Effector CD8-positive, alpha-beta T cell (primary cell): ENCODE data around the gene CST5.
"Not testable (repeated sequence)": the region's sequence is repeated elsewhere in the genome, so short reads cannot be mapped to it uniquely, and the experiment has no call there.

ENCODE experiments used
- DNase-seq: peaks from one replicate; lab custom pipeline; 2025; lab: John Stamatoyannopoulos, UW

Gene CST5

DNA sequence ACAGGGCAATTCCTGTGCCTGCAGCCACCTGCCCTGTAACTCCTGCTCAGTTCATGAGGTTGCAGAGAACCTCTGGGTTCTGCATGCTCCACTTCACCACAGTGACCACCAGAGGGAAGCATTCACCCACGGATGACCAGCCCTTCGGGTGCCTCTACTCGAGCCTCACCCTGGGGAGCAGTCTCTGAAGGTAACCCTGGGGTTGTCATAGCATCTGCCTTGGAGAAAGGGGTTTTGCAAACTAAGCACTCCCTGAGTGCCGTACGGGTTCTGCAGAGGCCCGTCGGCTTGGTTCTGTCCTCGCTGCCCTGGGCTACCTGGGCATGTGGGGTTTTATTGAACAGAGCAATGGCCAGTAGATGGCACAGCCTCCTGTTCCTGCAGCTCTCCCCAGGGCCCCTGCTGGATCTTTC is 10.2 kb upstream of the CST5 start:
- DNase-seq, result peak; percentile 51

DNA sequence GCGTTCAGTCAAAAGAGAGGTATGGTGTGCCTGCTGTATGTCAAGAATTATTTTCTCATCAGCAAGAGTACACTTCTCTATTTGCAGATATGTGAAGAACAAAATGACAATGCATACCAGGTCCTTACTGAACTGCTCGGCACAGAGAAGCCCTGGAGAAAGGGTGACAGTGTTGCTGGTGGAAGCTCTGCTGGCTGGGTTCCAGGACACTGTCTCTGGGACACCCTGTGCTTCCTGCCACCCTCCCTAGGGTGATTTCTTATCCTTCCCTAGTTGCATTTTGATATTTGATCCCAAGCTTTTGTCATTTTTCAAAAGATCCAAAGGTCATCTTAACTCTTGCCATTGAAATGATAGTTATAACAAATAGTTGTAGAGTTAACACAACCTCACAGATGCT is 8.3 kb upstream of the CST5 start:
- DNase-seq, result no peak

DNA sequence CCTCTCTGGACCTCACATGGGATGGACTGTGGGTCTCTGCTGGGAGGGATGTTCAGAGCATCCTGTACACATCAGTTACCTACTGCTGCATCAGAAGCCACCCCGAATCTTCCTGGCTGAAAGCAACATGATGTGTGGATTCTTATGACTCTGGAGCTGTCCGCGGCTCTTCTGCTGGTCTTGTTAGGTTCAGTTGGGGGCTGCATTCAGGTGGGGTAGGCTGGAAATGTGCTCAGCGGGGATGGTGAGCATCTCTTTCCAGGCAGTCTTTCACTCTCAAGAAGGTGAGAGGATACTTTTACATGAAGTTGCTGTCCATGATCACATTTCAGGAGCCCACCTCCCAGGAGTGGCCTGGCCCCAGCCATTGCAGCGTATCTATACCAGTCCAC is 5.2 kb upstream of the CST5 start:
- DNase-seq, result no peak

DNA sequence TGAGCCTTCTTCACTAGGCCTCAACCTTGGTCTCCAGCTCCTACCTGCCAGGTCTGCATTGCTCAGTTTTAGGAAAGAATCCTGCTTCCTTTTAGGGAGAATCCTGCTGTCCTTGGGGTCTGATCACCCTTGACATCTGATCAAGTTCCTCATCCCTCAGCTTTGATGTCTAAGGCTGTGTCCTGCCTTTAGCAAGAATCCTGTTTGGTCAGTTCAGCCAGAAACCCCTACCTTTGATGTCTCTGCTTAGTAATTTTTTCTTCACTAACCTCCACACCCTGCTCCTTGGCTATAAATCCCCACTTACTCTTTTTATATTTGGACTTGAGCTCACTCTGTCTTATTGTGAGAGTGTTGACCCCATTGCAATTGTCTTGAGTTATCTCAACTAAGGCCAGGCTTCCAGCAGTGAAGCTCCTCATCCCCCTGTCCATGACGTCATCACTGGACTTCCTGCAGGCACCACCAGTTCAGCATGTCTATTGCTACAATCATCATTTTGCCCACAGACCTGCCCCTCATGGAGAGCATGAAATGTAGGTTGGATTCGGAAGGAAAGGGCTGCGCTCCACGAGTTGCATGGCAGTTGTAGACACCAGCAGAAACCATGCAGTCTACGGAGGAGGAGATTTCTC is 4.7 kb upstream of the CST5 start:
- no peak for DNase-seq

DNA sequence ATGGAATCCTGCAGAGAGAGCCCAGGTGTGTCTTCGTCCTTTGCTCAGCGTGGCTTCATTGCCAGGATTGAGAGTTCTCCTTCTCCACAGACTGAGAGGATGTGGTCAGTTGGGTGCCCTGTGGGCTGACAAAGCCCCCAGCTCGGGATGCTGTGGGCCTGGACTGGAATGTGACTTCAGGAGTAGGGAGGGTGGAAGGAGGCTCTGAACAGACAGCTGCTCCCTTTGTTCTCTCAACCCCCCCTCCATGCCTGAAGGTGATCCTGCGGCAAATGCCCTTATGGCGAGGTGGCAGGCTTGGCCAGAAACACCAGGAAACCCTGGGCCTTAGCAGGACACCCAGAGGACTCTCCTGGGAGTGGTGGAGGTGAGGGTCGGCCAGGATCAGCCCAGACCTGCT is 1.8 kb upstream of the CST5 start:
- DNase-seq, result no peak

DNA sequence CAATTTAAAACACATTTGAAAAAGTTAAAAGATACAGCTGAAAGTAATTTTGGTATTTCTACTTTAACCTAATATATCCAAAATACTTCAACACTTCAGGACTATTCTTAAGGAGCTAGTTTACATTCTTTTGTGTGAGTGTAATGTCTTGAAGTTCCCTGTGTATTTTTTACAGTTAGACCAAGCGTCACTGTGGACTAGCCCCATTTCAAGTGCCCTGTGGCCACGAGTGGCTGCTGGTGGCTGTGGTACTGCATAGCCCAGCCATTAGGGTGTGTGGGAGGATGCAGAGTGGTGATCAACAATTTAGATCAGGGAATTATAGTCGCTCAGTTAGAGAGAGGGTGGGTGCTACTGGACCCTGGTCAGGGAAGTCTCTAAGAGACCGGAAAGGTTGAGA is 869 bp upstream of the CST5 start:
- DNase-seq, result no peak

DNA sequence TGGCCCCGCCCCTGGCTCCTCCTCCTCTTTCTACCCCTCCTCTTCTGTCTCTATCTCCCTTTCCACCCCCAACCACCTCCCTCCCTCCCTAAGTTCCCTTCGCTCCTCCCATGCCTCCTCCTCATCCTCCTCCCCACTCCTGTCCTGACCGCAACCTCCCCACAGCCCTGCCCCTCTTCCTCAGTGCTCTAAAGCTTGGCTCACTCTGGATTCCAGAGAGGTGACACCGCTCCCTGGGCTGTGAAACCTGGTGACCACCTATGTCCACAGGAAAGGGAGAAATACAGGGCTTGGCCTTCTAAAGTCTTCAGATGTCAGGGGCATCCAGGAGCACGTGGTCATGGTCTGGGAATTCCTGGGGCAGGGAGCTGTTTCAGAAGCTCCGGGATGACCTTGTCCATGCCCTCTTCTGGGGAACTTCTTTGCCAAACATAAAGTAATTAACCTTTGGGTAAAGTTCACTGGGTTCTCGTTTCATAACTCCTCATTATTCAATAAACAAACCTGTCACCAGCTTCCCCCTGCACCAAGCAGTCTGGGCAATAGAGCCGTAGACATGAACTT is 345 bp upstream of the CST5 start:
- no peak for DNase-seq

DNA sequence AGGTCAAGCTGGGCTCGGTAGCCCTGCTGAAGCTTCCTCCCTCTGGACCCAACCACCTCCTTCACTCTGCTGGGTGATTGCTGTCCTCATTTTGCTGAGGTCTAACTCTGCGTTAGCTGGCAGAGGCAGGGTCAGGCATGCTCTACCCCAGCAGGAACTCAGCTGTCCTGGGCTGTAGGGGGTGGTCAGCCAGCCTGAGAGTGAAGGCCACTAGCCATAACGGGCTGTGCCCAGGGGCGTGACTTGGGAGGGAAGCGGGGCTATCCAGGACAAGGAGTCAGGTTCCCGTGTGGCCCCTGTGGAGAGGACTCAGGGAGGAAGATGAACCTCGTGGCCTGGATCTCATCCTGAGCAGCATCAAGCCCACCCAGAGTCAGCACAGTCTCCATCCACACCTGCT is 761 bp downstream of the CST5 start:
- no peak for DNase-seq

DNA sequence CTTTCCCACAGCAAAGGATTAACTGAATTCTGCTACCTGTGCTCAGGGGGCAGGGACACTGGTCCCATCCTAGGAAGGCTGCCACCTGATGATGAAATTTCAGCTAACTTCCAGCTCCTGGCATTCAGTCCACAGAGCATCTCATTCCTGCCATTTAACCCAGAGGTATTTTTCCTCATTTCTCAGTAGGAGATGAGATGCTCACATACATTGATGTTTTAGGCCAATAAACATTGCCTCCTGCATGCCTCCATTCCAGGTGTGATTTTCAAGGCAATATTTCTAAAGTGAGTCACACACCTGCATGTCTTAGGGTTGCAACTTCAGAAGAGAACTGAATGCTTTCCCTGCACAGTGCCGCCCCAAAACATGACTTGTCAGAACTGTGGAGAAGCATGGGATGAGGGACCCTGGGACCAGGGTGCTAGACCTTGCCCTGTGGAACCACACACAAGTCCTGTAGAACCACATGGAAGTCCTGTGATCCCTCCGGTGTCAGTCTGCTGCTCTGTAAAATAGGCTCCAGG is 1.5 kb downstream of the CST5 start:
- DNase-seq, result not testable (repeated sequence)

DNA sequence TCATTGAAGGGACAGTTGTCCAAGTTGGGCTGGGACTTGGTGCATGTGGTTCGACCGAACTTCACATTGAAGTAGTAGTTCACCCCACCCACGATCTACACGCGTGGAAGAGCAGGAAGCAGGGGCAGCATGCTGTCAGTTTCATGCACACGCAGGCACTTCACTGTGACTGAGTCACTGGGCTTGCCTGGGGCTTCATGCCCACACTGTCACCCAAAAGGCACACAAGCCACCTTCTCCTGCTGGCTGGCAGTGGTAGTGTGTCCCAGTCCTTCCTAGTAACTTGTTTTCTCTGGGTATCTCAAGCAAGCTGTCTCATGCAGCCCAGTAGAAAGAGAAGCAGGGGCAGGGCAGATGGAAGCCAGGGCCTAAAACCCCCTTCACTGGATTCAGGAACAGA is 2.0 kb downstream of the CST5 start:
- DNase-seq, result no peak

DNA sequence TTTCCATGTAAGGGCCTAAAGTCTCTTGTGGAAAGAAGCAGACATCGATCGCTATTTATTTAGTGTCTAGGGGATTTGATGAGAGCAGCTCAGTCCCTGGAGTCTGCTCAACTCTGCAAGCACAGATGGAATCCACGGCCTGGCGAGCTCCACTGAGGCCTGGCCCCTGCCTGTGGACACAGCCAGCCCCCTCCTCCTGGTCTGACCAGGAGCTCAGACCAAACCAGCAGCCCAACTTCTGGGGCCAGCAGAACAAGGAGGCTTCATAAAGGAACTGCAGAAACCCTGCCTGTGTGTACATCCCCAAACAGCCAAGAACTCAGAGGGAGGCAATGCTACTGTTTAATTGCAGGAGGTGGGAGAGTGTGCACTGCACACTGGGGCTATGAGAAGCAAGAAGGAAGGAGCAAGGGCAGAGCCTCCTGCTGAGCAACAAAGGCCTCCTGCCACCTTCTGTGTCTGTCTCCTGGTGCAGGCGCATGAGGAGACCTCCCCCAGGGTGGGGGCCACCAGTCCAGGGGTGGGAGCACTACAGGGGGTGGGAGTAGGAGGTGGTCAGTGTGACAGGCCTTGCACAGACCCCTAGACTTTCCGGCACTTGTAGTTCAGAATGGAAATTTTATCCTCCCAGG is 3.8 kb downstream of the CST5 start:
- no peak for DNase-seq

DNA sequence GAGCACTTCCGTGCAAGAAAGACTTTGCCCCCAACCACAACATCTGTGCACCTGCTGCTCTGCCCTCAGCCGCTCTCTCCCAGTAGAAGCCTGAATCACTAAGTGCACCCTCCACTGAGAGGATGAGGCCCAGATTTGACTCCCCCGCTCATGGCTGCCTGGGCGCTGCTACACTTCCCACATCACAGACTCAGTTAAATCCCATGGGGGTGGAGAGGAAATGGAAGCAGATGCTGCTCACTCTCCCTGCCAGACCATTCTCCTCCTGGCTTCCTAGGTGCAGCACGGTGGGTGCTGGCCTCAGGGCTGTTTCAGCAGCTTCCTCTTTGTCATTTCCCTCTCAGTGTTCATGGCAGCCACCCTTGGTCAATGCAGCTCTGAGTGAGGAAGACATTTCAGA is 4.8 kb downstream of the CST5 start:
- DNase-seq, result no peak

DNA sequence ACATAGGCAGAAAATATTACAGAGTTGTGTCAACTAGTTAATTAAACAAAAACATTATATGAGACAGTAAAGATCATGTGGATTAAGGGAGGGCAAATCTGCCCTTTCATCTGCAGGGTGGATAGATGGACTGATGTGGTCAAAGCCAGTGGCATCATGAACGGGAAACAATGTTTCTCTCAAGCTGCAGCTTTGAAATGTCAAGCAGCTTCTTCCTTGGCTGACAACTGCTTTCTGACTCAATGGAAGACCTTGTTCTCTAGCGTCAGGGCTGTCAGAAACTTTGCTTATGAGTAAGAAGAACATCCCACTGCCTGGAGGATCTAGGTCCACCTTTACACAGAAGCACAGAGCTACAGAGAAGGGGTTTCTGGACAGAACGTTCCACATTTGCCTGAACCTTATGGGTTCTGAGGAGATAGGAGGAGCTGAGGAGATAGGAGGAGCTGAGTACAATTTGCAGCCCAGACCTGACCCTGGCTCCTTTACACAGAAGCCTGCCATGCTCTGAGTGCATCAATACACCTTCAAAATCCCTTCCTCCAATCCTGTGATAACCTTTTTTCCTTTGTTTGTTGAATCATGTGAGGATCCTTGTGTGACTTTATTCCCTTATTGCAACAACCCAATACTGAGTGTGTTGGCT is 6.1 kb downstream of the CST5 start:
- no peak for DNase-seq

DNA sequence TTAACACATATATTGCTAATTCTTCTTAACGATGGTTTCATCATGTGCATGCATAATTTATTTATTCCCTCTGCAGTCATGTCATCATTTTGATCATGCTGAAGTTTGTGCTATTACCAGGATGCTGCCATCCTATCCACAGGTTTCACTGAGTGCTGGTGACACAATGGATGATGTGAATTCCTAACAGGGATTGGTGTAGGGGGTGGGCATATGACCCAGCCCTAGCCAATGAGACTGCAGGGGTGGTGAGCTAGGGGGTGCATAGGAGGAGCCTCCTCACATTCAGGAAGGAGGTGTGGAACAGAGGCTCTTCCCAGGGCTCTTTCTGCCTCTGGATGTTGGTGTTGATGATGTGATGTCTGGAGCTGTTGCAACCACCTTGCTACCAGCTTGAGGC is 7.5 kb downstream of the CST5 start:
- DNase-seq, result no peak

DNA sequence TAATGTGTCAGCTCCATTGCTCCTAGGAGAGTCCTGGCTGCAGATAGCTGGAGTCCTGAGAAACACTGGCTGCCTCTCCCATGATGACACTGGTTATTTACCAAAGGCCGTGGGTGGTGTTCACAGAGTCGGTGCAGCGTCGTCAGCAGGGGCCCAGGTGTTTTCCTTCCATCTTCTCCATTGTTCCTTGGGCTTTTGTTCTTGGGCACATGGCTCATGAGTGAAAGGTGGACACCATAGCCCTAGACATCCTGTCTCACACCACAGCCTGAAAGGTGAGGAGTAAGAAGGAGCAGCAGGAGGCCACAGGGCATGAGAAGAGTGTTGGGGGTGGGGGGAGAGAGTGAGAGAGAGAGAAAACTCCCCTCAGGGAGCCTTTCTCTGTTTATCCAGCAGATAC is 9.1 kb downstream of the CST5 start:
- DNase-seq, result no peak

DNA sequence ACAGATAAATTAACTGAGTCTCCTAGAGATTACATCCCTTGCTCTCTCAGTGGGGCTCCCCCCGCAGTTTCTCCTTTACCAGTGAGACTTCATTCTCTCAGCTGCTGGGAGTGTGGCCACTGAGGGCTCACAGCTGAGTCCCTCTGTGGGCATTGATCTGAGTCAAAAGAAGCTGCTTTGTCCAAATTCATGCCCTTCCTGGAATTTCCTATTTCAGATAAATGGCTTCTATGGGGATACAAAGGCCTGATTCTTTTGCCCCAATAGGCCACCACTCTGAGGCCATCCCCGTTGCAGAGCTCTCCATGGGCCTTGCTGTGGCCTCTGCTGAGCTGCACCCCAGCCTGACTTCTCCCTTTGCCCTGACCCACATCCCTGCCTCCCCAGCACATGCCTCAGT is 10.0 kb downstream of the CST5 start:
- no peak for DNase-seq

DNA sequence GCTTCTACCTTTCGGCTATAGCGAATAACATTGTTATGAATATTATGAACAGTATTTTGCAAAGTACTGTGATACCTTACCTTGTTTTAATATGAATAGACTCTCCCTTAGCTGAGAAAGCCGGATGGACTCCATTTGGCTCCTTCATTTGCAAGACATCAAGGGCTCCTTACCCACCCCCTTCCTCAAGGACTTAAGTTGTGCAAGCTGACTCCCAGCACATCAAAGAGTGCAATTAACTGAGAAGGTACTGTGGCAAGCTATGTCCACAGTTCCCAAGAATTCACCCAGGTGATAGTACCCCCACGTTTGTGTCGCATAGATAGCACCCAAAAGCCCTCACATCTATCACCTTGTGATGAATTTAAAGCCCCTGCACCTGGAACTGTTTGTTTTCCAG is 11.2 kb downstream of the CST5 start:
- no peak for DNase-seq

DNA sequence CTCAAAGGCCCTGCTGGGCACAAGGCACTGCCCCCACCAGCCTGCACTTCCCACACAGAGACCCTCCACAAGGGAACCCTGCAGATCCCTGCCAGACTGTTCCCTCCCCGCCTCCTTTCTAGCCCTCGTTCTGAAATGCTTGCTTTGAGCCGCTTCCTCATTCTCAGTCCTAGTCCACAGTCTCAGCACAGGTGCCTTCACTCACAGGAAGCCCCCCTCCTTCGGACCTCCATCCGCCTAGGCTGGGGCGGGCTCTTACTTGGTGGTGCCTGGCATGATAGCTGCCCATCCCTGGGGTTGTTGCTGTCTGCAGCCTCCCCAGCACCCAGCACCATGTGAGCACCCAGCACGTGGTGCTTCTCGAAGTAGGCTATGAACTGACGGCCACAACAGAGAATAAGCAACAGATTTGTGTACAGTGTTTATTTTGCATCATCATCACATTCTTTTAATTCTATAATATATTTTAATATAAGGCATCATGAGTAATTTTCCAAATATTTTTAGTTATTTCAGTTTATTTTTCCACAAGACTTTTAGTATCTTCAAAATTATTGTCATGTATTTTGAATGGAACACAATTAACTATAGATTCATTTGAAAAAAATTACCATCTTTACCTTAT is 12.3 kb downstream of the CST5 start:
- DNase-seq, result no peak

DNA sequence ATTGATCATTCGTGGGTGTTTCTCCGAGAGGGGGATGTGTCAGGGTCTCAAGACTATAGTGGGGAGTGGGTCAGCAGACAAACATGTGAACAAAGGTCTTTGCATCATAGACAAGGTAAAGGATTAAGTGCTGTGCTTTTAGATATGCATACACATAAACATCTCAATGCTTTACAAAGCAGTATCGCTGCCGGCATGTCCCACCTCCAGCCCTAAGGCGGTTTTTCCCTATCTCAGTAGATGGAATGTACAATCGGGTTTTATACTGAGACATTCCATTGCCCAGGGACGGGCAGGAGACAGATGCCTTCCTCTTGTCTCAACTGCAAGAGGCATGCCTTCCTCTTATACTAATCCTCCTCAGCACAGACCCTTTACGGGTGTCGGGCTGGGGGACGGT is 18.8 kb downstream of the CST5 start:
- DNase-seq, result not testable (repeated sequence)

DNA sequence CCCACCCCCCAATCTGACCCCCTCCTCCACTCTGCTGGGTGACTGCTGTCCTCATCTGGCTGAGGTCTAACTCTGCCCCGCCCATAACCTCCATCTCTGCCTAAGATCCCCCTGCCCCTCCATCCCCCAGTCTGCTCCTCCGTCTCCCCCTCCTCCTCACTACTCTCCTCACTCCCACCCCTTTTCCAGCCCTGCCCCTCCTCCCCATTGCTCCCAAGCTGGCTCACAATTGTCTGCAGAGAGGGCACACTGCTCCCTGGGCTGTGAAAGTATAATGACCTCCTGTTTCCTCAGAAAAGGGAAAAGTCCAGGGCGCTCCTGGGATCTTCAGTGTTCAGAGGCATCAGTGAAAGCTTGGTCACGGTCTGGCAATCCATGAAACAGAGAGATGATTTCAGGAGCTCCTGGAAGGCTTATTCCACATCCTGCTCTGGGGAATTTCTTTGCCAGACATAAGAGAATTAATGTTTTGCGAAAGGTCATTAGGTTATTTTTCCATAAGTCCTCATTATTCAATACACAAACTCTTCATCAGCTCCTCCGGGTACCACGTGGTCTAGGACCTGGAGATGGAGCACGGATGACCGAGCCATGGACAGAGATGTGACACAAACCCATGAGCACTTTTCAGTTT is 21.5 kb downstream of the CST5 start:
- DNase-seq, result no peak

DNA sequence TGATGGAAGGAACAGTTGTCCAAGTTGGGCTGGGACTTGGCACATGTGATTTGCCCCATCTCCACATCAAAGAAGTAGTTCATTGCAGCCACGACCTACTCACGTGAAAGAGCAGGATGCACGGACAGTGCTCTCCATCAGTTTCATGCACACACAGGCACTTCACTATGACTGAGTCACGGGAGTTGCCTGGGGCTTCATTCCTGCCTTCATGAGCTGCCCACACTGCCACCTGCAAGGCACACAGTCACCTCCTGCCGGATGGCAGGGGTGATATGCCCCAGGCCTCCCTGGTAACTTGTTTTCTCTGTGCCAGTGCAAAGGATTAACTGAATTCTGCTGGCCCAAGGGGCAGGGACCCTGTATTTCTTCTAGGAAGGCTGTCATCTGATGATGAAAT is 22.8 kb downstream of the CST5 start:
- no peak for DNase-seq

DNA sequence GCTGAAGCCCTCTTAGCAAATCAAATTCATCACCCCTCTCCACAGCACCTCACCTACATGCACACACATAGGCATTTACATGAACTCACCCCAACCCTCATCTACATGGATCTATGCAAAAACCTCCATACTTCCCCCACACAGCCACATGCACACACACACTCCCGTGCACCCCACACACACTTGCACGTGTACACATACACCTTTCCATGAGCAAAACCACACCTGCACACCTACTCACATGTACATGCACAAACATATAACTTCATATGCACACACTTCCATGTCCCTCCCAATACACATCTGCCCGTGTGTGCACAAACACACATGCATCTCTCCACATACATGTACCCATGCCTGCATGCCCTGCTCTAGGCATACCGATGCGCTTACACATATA is 23.3 kb downstream of the CST5 start:
- no peak for DNase-seq
